Measurements from ENCODE around the gene GDPD1.

DNA sequence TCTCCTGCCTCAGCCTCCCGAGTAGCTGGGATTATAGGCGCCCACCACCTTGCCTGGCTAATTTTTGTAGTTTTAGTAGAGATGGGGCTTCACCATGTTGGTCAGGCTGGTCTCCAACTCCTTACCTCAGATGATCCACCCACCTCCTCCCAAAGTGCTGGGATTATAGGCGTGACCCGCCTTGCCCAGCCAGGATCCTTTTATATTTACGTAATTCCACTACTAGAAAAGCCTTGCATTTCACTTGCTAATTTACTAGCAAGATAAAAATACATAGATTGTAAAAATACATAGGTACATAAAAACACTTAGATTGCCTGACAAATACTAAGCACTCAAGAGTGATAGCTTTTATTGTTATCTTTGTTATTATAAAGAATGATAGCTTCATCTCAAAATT, 47.5 kb downstream of the GDPD1 start:
- no peak for TF ChIP-seq POLR2A (IDR thresholded peaks at IDR 0.05)
- TF ChIP-seq, protein P1, sequence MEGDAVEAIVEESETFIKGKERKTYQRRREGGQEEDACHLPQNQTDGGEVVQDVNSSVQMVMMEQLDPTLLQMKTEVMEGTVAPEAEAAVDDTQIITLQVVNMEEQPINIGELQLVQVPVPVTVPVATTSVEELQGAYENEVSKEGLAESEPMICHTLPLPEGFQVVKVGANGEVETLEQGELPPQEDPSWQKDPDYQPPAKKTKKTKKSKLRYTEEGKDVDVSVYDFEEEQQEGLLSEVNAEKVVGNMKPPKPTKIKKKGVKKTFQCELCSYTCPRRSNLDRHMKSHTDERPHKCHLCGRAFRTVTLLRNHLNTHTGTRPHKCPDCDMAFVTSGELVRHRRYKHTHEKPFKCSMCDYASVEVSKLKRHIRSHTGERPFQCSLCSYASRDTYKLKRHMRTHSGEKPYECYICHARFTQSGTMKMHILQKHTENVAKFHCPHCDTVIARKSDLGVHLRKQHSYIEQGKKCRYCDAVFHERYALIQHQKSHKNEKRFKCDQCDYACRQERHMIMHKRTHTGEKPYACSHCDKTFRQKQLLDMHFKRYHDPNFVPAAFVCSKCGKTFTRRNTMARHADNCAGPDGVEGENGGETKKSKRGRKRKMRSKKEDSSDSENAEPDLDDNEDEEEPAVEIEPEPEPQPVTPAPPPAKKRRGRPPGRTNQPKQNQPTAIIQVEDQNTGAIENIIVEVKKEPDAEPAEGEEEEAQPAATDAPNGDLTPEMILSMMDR (IDR thresholded peaks at IDR 0.05) = no peak
